Kidney (tissue), 14 donors: ENCODE measurements around the gene SCYL3. TPM values are rescaled to one million over a fixed set of nuclear protein-coding genes. Genes with fewer than 3 reads are reported as not detected.
"Not testable (repeated sequence)": the region's sequence is repeated elsewhere in the genome, so short reads cannot be mapped to it uniquely, and the experiment has no call there.

Source experiments
- DNase-seq, 5 donors: peaks; one replicate each; pipeline ENCODE4 v3.0.0-alpha.2; 2013 to 2020
- FAIRE-seq: peaks from 2 replicates; lab custom pipeline; 2012; peaks lifted over from hg19 to GRCh38; lab: Jason Lieb, UNC
- H3K27ac ChIP-seq, 2 donors: one replicate each; pipeline ENCODE4 v1.7.0; 2013; ENCODE audit warnings: low read depth in 2 of 2, low read length in 2 of 2, inconsistent platforms in 1 of 2
- H3K27me3 ChIP-seq: one replicate; pipeline ENCODE4 v1.7.1; 2013; ENCODE audit warnings: low read length, inconsistent platforms; ENCODE audit not compliant: control insufficient read depth, insufficient read depth
- H3K36me3 ChIP-seq, 3 donors: one replicate each; pipeline versions ENCODE4 v1.7.0 to v1.7.1; 2013; ENCODE audit warnings: low read length in 3 of 3, control low read depth in 1 of 3, inconsistent platforms in 1 of 3; ENCODE audit not compliant: insufficient read depth in 3 of 3, control insufficient read depth in 2 of 3
- H3K4me1 ChIP-seq, 3 donors: one replicate each; pipeline versions ENCODE4 v1.7.0 to v1.7.1; 2013; ENCODE audit warnings: low read length in 3 of 3, inconsistent platforms in 1 of 3, low read depth in 1 of 3; ENCODE audit not compliant: control insufficient read depth in 2 of 3, insufficient read depth in 2 of 3
- H3K4me3 ChIP-seq, 3 donors: one replicate each; pipeline versions ENCODE4 v1.7.0 to v1.8.1; 2013; ENCODE audit warnings: low read length in 3 of 3, control low read depth in 1 of 3, inconsistent platforms in 1 of 3
- H3K9ac ChIP-seq, 3 donors: one replicate each; pipeline versions ENCODE4 v1.7.0 to v1.7.1; 2013; ENCODE audit warnings: low read length in 3 of 3, control low read depth in 1 of 3, inconsistent platforms in 1 of 3
- H3K9me3 ChIP-seq, 3 donors: one replicate each; pipeline versions ENCODE4 v1.7.0 to v1.7.1; 2013; ENCODE audit warnings: low read length in 3 of 3, control low read depth in 1 of 3, inconsistent platforms in 1 of 3; ENCODE audit not compliant: control insufficient read depth in 2 of 3, insufficient read depth in 1 of 3
- CTCF ChIP-seq: IDR thresholded peaks from 3 replicates; pipeline ENCODE4 v1.5.1; 2012; ENCODE audit warnings: mild to moderate bottlenecking, moderate library complexity, borderline replicate concordance; ENCODE audit not compliant: insufficient read depth; ENCODE audit errors: extremely low read depth
- intact Hi-C: fragments of 100-400 bp; cut with DNase I; formaldehyde crosslinking; loops from one replicate; pipeline ENCODE4 v1.11.1; 2022
- polyA plus RNA-seq: library from polyadenylated mRNA; stranded (reverse); fragments of 350-450 nt; fragmentation: Illumina TruSeq; extraction: RNeasy Lipid Tissue Mini Kit (QIAGEN cat#74804); gene quantifications from one replicate; pipeline ENCODE4 v1.2.3, GENCODE V29; 2014; ENCODE audit warnings: low read depth, low replicate concordance; ENCODE audit not compliant: insufficient read depth
- total RNA-seq: library from RNA; stranded (reverse); fragmentation: NEBNext Ultra II Directional; extraction: Animal tissue kit (Norgen Biotek cat#: 25700); gene quantifications from one replicate; pipeline ENCODE4 v1.2.1, GENCODE V29; 2021
- donor health status: control.
- donor health status: control.
- donor health status: control.
- donor health status: control.
- donor health status: control.
- donor health status: DM: yes; HTN: yes; CAD: no.
- donor health status: Normal renal cell carcinoma (clear cell type).

SCYL3 gene
- total and polyA plus RNA-seq, 2 donors from 2014 or later: 5.6 to 14.8 TPM

GRCh38 chr1:169874229-169874628, 19.5 kb downstream of the SCYL3 start:
- no peak for TF ChIP-seq CTCF
- no peak for FAIRE-seq
- Histone ChIP-seq H3K4me1 (no peaks in the 10 kb centered on the region), H3K9me3 (no peaks in the 10 kb centered on the region), H3K4me3 (no peak overlapping the region), H3K9ac (no peak overlapping the region), H3K27me3 (no peaks in the 10 kb centered on the region), H3K27ac (no peak overlapping the region), H3K36me3 (peaks cover 9 to 65% (median 45%) of the 10 kb centered on the region in 3 donors)
- intact Hi-C loops: no loop called here
- no peak for DNase-seq

GRCh38 chr1:169873582-169874199, 20.0 kb downstream of the SCYL3 start:
- intact Hi-C loops: no loop called here
- H3K9ac ChIP-seq: no peak overlapping the region
- no peaks in the 10 kb centered on the region for H3K4me1 ChIP-seq
- FAIRE-seq (no peak), DNase-seq (no peak)
- peaks cover 9 to 69% (median 49%) of the 10 kb centered on the region in 3 donors for H3K36me3 ChIP-seq
- no peak overlapping the region for H3K27ac ChIP-seq
- H3K4me3 ChIP-seq: no peak overlapping the region
- H3K9me3 ChIP-seq: no peaks in the 10 kb centered on the region
- no peak for TF ChIP-seq CTCF
- H3K27me3 ChIP-seq: no peaks in the 10 kb centered on the region

GRCh38 chr1:169872906-169873305, 20.8 kb downstream of the SCYL3 start:
- DNase-seq (no peak), FAIRE-seq (no peak)
- Histone ChIP-seq H3K9me3 (no peaks in the 10 kb centered on the region), H3K27me3 (no peaks in the 10 kb centered on the region), H3K27ac (no peak overlapping the region), H3K36me3 (peaks cover 9 to 67% (median 49%) of the 10 kb centered on the region in 3 donors), H3K9ac (no peak overlapping the region), H3K4me3 (no peak overlapping the region), H3K4me1 (no peaks in the 10 kb centered on the region)
- no peak for TF ChIP-seq CTCF
- intact Hi-C loops: no loop called here

GRCh38 chr1:169871988-169872387, 21.7 kb downstream of the SCYL3 start:
- DNase-seq, intact Hi-C loops, H3K27me3 ChIP-seq, H3K4me3 ChIP-seq, H3K4me1 ChIP-seq, H3K9me3 ChIP-seq, FAIRE-seq, H3K27ac ChIP-seq, H3K9ac ChIP-seq: not testable (repeated sequence)
- H3K36me3 ChIP-seq: peaks cover 9 to 71% (median 51%) of the 10 kb centered on the region in 3 donors
